Suppressor macrophage (primary cell): ENCODE results near the gene DST.
A peak's percentile ranks its signal among the peaks of the same experiment; 100 is the strongest.
"Not testable (repeated sequence)": the region's sequence is repeated elsewhere in the genome, so short reads cannot be mapped to it uniquely, and the experiment has no call there.

Experiments
- DNase-seq, 4 experiments: peaks; one replicate each; pipeline ENCODE4 v3.0.0-alpha.2; 2020 to 2022

The DST gene

DNA sequence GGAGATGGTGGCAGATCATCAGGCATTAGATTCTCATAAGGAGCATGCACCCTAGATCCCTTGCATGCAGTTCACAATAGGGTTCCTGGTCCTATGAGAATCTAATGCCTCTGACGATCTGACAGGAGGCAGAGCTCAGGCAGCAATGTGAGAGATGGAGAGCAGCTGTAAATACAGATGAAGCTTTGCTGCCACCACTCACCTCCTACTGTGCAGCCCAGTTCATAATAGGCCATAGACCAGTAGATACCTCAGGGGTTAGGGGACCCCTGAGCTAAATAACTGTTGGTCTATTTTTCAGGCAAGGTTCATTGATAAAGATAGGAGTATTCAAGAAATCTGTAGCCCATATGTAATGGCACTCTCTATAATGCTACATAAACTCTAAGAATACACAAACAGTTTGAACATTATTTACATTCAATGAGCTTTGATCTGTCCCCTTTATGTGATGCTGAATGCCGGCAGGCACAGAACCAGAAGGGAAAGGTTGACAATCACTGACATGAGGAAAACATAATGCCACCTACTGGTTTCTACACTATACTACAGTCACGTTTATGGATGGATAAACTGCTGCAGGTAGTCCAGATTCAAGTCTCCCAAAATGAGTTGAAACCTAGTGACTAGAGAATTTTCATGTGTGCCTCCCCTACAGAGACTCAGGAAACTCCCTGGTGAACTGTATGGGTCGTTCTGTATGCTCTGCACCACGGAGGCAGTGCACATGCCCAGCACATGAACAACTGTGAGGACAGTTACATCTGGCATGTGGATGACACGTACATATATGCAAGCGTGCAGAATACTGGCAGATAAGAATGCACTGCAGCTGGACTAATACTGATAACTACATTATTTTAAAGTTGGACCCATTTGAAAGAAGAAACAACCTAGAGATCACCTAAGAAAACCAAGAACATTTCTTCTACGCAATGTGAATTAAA lies 72.0 kb downstream of the DST start:
- DNase-seq = peak in 3 of 4 experiments; percentile 7 to 51 (median 42)

DNA sequence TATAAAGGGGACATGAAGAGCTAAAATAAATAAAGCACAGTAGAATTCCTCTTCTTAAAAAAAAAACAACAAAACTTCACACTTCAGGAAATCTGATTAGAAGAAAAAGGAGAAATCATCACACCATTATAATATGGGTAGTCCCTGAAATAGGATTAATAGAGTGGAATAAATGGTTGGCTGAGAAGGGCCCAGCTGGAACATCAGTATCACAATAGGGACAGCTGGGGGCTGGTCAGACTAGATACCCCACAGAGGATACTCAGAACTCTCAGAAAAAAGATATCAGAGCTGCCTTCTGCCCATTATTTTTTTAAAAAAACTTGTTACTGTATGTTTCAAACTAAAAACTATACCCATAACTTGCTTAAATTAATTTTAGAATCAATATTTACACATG lies 75.2 kb downstream of the DST start:
- DNase-seq = no peak

DNA sequence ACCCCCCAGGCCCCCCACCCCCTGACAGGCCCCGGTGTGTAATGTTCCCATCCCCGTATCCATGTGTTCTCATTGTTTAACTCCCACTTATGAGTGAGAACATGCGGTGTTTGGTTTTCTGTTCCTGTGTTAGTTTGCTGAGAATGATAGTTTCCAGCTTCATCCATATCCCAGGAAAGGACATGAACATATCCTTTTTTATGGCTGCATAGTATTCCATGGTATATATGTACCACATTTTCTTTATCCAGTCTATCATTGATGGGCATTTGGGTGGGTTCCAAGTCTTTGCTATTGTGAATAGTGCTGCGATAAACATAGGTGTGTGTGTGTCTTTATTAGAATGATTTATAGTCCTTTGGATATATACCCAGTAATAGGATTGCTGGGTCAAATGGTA lies 80.0 kb downstream of the DST start:
- DNase-seq = not testable (repeated sequence)

DNA sequence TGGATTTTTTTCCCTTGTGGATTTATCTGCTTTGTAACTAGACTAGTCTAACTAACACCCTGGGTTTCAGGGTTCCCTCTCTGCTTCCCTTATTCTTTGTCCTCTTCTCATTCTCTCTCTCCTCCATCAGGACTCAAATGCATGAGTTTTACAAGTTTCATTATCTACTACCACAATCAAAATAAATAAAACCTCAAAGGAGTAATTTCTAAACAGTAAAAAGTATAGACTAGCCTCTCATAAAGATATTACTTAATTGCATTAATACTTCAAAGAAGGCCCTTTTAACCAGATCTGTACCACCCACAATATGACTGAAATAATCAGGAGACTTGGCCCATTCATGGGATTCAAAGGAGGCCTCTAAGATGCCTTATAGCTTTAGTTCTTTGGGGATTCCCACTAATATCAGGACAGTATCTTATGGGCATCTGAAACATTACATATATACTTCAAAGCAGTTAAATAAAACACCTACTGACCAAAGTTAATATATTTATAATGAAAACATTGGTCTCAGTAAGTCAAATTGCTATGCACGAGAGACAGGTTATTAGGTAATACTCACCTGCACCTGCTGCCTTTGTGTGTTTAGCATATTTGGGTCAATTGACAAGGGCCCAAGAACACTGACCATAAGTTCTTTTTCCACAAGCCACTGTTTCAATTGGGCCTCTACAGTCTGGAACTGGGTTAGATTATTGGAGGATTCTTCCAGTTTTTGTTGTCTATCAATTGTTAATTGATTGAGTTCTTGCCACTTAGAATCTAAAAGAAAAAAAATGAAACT lies 85.7 kb downstream of the DST start:
- DNase-seq = no peak

DNA sequence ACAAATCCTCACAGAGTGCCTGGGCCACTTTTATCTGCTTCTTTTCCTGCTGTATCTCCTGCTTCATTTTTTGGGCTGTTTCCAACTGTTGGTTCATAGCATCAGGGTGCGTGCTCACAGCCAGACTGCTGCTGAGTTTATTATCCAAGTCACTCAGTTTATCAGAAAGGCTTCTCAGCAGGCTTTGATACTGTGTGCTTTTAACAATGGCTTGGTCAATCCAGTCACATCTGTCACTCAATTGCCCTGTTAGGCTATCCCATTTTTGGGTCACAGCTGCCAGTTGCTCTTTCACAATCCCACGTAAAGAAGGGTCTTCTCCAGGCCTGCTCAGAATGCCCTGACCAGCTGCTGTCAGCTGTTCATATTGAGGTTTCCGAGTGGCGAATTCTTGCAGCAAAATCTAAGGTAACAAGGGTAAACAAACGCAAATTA lies 87.2 kb downstream of the DST start:
- DNase-seq = no peak

DNA sequence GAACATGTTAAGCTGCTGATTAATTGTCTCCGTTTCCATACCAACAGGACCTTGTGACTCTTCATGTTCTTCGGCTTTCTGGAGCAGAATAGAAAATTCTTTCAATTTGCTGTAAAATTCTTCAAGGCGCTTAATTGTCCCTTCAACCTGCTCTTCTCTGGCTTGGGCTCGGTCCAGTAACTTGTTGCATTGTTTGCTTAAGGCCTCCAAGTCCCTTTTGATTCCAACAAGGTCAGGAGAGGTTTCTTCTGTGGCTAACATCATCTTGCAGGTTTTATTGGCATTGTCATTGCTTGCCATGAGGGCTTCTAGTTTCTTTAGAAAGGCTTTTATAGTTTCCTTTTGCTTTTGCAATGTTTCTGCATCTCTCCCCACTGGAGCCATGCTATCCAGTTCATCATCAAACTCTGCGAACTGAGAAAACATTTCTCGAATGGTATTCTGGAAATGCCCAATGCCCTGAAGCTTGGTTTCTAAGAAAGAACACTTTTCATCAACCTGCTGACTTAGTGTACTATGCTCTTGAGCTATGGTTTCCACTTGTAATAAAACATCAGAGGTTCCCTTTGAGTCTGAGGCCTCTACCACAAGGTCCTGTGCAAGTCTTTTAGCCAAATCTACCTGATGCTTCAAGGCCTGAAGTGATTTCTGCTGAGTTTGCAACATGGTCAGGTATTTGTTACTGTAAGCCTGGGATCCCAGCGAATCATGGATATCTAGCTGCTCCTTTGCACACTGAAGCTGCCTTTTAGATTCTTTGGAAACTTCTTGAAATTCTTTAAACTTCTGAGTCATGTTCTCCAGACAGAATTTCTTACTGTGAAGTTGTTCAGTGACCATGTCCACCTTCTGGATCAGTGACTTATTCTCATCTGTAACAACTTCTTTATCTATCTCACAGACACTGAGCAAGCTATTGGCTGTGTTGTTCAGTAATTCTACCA lies 90.2 kb downstream of the DST start:
- DNase-seq = no peak

DNA sequence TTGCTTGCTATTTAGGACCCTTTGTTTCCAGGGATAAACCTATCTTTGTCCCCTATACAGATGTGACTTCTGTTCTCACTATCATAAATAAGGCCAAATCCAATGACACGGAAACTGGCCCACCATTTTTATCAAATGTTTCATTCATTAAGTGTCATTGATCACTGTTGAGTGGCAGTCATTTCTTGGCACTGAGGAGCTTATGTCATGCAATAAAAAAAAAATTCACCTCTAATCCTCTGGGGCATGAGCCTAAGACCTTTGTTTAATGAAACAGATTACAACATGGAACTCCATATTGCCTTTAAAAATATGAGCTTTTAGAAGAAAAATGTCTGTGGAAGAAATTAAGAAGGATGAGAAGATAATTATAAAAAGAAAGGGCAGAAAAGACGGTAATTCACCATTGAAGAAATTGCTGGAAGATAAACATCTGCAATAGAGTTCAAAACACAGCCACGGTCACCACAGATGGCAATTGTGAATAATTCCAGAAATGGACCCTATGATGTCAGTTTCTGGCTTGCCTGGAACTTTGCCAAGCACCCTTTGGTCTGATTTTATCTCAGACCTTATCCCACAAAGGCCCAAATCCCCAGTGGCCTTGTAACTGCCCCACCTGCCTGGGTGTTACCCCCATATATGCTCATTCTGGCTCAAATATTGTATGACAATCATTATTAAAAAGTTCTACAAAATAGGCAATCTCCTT lies 91.1 kb downstream of the DST start:
- DNase-seq = no peak

DNA sequence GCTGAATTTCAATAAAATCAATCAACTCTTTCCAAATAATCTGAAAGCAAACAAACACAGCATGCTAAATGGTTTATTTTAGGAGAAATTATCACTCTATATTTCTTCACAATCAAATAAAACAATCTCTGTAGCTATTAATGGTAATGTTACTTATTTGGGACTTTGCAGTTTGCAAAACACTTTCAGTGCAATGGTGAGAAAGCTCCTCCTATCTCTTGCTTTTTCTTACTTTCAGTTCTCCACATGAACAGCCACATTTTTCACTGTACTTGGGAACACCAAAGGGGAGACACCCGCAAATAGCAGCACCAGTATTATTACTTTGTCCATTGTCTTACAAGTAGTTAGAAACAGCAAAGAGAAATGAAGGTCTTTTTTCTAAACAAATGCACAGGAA lies 92.4 kb downstream of the DST start:
- DNase-seq = peak in 1 of 4 experiments; percentile 17

DNA sequence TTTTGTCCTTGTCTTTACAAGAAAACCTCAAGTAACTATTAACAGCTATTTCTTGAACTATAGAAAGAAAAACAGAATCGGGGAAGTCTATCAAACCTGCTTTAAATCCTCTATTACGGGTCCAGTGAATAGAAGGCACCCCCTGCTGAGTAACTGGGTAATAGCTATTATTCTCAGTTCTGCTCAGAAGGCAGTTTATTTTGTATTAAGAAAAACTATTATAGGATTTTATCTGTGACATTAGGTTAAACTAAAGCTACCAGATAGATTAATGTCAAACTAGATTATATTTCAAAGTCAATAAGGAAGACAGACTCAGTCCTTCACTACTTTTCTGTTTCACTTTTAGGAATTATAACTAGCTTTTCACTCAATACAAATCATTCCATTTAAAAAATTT lies 93.7 kb downstream of the DST start:
- peak in 2 of 4 experiments; percentile 14 to 35 for DNase-seq

DNA sequence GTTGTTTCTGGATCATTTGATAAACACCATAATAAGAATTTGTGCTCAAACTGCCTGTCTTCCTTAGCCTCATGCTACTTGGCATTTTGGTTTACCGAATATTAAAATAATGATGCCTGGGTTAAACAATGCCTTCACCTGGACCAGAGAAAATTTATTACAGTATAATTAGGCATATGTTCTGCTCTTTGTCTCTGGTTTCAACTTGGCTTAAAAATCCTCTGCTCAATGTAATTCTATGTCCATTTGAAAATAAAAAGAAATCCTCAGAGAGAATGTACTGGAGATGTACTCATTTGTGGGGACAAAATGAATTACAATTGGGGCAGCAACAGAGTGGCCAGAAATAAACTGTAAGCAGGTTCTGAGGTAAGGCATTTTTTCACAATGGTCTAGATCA lies 95.0 kb downstream of the DST start:
- no peak for DNase-seq

DNA sequence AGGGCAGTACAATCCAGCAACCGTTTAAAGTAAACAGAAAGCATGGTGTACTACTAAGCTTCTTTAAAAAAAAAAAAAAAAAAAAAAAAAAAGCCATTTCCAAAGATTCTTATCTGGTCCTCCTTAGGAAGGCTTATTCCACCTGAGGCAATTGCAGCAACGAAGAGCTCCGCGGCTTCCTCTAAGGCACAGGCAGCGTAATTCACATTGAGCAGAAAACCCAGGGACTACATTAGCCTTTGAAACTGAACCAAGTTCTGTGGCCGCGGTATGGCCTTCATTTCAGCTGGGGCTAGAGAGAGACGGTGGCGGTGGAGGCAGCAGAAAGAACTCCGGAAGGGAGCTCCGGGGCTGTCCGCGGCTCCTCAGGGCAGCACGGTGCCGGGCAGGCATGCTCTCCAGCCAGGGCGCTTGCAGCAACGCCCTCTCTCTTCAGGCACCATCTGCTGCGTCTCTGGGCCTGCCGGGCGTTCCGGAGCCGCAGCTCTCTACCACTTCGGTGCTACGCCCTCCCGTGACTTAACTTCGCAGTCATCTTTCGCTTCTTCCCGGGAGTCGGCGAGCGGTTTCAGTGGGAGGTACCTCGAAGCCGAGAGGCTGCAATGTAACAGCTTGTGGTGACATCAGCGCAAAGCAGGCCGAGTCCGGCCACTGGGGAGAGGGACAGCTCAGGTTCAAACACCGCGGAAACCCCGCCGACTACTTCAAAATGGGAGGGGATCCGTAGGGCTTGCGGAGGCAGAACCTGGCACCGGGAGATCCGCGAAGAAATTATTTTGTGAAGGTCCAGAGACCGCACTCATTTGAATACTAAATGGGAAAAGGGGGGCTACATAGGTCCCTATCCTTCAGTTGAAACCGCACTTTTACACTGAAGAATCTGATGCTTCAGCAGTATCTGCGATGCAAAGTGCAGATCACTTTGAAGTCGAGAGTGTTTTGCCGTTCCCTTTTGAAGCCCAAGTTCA lies 100.0 kb downstream of the DST start:
- peak; percentile 90 to 96 (median 94) for DNase-seq

DNA sequence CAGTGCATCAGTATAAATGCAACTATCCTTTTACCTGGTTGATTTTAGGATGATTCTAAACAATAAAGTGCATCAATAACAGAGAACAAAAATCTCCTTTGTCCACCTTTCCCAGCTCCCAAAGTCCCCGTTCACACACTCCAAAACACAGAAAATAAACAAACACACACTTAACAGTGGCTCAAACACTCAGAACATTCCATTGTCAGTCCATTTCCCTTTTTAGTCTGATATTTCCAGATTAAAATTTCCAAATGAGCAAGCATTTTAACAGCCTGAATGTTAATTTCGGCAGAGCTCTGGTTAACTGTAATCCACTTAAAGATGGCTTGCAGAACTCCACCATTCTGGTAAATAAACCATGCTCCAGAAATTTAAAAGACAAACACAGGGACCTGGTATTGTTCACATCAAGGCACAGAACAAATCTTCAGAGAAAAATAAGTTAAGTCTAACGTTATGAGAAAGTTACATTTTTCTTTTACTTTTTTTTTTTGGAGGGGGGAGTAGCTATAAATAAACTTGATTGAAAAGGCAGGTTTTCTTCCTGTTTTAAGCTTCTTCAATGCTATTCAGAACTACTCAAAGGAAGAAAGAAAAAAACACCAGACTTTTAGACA lies 100.8 kb downstream of the DST start:
- DNase-seq = no peak

DNA sequence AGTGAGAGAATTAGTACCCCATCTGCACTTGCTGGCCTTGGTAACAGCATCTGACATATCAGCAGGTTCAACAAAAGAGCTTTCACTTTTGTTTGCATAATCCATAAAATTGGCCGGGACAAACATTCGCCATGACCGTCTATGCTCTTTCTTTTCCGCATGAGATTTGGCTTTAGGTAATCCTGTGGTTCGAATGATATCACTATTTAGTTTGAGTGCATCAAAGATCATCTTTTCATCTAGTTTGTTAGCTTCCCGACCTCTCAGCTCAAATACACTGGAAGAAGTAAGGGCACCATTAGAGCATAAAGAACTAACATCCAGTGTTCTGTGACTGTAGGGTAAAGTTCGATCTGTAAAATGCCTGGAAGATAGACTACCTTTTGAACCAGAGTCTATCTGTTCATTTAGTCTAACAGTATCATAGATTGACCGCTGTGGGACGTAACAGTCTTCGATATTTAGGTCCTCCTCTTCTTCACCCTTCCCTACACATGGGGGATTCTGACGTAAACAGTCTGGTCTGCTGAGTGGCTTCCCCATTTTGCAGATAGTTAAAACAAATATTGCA lies 101.6 kb downstream of the DST start:
- DNase-seq = peak; percentile 19 to 47 (median 36)

DNA sequence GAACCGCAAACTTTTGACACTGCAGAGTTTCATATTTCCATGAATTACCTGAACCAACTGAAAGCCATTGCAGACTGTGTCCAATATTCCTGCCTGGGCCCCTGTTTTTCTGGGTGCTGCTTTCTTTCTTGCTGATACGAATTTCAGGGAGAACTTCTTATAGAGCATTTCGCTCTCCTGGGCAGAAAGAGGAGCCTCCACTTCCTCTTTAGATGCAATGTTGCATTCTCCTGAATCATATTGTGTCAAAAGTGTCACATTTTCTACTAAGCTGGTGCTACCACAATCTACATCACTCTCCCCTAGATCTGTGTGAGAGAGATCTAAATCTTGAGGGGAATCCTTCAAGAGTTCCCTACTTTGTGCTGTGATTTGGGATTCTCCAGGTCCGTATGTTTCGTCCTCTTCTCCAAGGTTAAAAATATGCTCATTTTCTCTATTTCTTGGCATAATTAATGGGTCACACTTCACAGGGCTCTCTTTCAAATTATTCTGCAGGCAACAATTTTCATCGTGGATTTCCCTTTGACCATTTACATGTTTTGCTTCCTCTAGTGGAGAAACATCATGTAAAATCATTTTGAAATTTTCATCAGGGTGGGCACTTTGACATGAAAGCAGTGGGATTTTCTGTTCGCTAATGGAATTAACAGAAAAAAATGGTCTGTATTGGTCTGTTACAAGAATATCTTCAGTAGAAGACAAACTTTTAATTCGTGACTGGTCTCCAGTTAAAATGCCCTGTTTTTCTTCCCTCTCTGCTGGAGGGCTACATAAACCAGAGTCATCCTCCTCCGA lies 102.3 kb downstream of the DST start:
- peak; percentile 54 to 78 (median 68) for DNase-seq

DNA sequence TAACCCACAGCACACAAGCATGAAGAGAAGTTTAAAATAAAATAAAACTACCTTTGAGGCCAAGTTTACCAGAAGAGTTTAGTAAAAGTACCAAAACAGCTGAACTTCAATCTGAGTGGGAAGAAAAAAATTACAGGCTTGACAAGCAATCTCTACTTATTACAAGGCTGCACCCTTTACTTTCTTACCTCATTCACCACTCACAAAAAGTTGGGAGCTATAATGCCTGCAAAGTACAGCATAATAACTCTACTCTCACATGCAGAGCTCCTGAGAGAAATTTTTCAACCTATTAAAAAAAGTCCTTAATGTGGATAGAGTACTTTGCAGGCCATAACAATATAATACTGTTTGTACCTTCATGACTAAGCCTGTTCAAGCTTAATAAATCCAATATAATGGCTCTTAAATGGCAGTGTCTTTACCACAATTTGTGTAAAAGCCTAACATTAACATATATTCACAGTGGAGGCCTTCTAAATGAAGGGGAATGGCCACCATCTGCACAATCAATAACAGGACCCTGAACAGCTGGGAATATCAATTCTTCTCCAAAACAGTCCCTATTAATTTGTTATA lies 103.1 kb downstream of the DST start:
- no peak for DNase-seq

DNA sequence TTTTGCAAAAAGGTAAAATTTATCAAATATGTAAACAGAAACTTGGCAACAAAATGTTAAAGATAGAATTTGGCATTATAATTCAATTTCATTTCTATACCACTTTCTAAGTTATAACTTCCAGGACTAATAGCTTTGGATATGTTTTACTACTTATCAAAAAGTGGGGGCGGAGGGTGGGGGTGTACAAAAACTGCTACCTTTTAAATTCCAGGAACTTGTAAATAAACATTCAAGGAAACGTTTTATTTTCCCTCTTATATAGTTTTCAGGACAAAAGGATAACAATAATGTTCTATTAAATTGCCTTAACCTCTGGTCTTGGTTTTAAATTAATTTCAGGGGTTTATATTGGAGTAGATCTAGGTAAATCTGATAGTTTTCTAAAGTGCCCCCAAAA lies 103.8 kb downstream of the DST start:
- DNase-seq = no peak

DNA sequence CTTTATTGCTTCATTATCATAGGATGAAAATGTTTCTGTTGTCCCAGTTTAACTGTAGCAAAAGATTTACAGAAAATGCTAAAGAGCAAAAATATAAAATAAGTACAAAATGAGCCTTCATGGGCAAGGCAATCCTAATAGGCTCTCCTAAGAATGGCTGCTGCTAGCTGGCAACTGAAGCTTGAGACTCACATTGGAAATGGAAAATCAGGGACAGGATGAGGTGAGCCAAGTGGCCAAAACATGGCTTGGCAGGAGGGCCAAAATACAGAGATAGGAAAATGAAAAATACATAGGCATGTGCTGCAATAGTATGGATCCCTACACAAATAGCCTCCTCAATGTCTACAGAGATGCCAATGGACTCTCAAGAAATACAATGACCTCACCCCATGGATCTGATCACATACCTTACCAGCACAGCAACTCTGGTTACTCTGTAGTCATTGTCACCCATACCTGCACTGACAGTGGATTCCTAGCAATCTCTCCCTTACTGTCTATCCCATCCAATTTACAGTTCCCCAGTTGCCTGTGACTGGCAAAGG lies 105.4 kb downstream of the DST start:
- no peak for DNase-seq

DNA sequence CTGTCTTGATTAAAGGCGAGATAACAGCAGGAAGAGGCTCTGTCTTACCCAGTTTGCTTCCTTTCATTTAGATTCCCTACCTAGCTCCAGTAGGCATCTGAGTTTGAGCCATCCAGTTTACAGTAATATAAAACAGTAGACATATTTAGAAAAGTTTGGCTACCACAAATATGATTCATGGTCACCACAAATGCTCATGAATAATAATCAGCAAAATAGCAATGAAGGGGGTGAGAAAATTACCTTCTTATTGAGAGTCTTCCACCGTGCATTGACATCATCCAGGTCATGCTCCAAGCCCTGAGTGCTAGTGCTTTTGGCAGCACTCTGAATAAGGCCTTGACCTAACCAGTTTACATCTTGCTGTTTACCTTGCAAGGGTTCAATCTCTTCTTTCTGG lies 106.2 kb downstream of the DST start:
- no peak for DNase-seq
